Testis (tissue), 2 donors: ENCODE measurements around the gene BPTF.

Experiments
- CTCF ChIP-seq, 3 experiments: fragments of 450-650 bp in 2 of 3; fragments of 200-600 bp in 1 of 3; sonication (generic) in 1 of 3; IDR thresholded peaks; one replicate each; pipeline ENCODE4 v1.5.1; 2016 to 2019; ENCODE audit warnings: antibody characterized with exemption in 3 of 3, mild to moderate bottlenecking in 2 of 3, moderate library complexity in 1 of 3
- POLR2A ChIP-seq: fragments of 450-650 bp; IDR thresholded peaks from one replicate; pipeline ENCODE4 v1.6.1; 2017; ENCODE audit warnings: antibody characterized with exemption, mild to moderate bottlenecking, moderate library complexity

GRCh38 chr17:67990909-67991308 lies 165.6 kb downstream of the BPTF start:
- TF ChIP-seq CTCF (IDR thresholded peaks at IDR 0.05) (no peak), POLR2A (no peak)
